PC-9 (cell line): ENCODE results near the gene SLC25A42.

Experiments
- EZH2 ChIP-seq: fragments of 200-600 bp; sonication (generic); IDR thresholded peaks from 2 replicates; pipeline ENCODE4 v1.8.0; 2017; ENCODE audit warnings: antibody characterized with exemption, low read depth
- TF ChIP-seq, protein P1 (sequence below): fragments of 200-600 bp; sonication (generic); conservative IDR thresholded peaks from 2 replicates; pipeline ENCODE4 v1.6.1; 2017; ENCODE audit warnings: mixed run types, antibody characterized with exemption, mild to moderate bottlenecking, moderate library complexity

- TF ChIP-seq EZH2: no peak
- TF ChIP-seq, protein P1, sequence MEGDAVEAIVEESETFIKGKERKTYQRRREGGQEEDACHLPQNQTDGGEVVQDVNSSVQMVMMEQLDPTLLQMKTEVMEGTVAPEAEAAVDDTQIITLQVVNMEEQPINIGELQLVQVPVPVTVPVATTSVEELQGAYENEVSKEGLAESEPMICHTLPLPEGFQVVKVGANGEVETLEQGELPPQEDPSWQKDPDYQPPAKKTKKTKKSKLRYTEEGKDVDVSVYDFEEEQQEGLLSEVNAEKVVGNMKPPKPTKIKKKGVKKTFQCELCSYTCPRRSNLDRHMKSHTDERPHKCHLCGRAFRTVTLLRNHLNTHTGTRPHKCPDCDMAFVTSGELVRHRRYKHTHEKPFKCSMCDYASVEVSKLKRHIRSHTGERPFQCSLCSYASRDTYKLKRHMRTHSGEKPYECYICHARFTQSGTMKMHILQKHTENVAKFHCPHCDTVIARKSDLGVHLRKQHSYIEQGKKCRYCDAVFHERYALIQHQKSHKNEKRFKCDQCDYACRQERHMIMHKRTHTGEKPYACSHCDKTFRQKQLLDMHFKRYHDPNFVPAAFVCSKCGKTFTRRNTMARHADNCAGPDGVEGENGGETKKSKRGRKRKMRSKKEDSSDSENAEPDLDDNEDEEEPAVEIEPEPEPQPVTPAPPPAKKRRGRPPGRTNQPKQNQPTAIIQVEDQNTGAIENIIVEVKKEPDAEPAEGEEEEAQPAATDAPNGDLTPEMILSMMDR: no peak
Measured at GRCh38 chr19:19120308-19121231, 56.8 kb downstream of the SLC25A42 start.
